ENCODE measurements around the gene PPFIA1. TPM values are rescaled to one million over a fixed set of nuclear protein-coding genes. Genes with fewer than 3 reads are reported as not detected.

Gene PPFIA1
- total RNA-seq, 6 experiments from 2014 or later, result 21.1 to 27.0 (median 22.7) TPM

DNA sequence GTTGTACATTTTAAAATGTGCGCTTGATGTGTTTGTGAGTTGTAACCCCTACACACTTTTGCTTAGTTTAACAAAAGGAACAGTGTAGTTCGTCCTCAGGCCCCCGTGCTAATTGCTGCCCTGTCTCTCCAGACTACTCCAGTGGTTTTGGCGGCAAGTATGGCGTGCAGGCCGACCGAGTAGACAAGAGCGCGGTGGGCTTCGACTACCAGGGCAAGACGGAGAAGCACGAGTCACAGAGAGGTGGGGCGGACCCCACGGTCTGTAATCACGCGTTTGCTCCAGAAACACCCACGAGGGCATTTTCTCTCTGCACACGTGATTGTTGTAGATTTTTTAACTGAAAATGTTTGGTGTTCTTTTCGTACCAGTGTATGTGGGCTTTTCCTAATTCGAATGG, 146.4 kb downstream of the PPFIA1 start:
- no peak overlapping the region for H3K4me3 ChIP-seq
- peaks cover 0 to 89% (median 20%) of the 10 kb centered on the region in 4 donors for H3K36me3 ChIP-seq
- intact Hi-C loops (cut with DNase I), result no loop called here
- no peaks in the 10 kb centered on the region for H3K4me1 ChIP-seq
- 95% methylated on average over 20 of the region's 20 CpGs for WGBS (ENCODE audit: insufficient coverage, low coverage, low lambda C conversion rate, missing lambda C conversion rate)
- H3K27ac ChIP-seq, result no peak overlapping the region
- ATAC-seq, result no peak
- TF ChIP-seq, protein P1, sequence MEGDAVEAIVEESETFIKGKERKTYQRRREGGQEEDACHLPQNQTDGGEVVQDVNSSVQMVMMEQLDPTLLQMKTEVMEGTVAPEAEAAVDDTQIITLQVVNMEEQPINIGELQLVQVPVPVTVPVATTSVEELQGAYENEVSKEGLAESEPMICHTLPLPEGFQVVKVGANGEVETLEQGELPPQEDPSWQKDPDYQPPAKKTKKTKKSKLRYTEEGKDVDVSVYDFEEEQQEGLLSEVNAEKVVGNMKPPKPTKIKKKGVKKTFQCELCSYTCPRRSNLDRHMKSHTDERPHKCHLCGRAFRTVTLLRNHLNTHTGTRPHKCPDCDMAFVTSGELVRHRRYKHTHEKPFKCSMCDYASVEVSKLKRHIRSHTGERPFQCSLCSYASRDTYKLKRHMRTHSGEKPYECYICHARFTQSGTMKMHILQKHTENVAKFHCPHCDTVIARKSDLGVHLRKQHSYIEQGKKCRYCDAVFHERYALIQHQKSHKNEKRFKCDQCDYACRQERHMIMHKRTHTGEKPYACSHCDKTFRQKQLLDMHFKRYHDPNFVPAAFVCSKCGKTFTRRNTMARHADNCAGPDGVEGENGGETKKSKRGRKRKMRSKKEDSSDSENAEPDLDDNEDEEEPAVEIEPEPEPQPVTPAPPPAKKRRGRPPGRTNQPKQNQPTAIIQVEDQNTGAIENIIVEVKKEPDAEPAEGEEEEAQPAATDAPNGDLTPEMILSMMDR (IDR thresholded peaks at IDR 0.05), result no peak
- TF ChIP-seq POLR2A (IDR thresholded peaks at IDR 0.05), result no peak
- H3K27me3 ChIP-seq, result no peaks in the 10 kb centered on the region
- no peaks in the 10 kb centered on the region for H3K9me3 ChIP-seq
- no peak for DNase-seq

DNA sequence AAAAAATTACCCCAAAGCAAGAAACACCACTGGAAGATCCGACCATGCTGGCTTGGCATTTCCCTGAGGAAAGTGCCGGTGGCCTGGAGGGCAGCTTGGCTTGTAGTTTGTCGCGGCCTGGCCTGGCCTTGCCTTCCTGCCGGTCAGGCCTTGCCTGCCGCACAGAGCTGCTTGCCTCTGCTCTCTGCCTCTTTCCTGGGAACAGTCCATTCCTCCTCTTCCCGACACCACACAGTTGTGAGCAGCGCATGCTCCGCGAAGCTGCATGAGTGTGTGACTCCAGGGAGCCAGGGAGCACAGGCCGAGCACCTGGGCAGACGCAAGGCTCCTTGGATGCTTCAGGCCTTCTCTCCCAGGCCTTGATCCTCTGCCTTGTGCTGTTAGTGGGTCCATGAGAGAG, 147.6 kb downstream of the PPFIA1 start:
- 93% methylated on average over 5 of the region's 12 CpGs for WGBS (ENCODE audit: insufficient coverage, low coverage, low lambda C conversion rate, missing lambda C conversion rate)
- intact Hi-C loops (cut with DNase I), result no loop called here

DNA sequence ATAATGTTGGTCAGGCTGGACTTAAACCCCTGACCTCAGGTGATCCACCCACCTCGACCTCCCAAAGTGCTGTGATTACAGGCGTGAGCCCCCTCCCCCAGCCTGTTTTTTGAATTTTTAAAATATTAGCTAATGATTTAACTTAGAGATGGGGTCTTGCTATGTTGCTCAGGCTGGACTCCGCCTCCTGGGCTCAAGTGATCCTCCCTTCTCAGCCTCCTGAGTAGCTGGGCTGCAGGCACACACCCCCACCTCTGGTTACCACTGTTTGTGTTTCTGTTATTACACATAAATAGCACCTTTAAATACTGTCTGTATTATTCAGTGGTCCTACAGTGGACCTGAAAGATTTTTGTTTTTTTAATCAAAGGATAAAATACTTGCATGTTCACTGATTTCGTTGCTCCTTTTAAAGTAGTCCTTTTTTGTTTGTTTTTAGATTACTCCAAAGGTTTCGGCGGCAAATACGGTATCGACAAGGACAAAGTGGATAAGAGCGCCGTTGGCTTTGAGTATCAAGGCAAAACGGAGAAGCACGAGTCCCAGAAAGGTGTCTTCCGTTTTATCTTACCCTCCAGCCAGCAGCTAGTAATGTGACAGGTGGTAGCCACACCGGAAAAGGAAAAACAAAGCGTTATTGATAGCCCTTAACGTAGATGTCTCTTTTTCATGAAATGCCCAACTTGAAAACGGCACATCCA, 149.0 kb downstream of the PPFIA1 start:
- H3K4me3 ChIP-seq, result no peak overlapping the region
- 88% methylated on average over 17 of the region's 17 CpGs for WGBS (ENCODE audit: insufficient coverage, low coverage, low lambda C conversion rate, missing lambda C conversion rate)
- no peak overlapping the region for H3K27ac ChIP-seq
- intact Hi-C loops (cut with DNase I), result no loop called here
- H3K27me3 ChIP-seq, result no peaks in the 10 kb centered on the region
- TF ChIP-seq POLR2A (IDR thresholded peaks at IDR 0.05), result no peak
- TF ChIP-seq, protein P1 (IDR thresholded peaks at IDR 0.05), result no peak
- no peak for ATAC-seq
- peaks cover 0 to 84% (median 18%) of the 10 kb centered on the region in 4 donors for H3K36me3 ChIP-seq
- no peak for DNase-seq
- no peaks in the 10 kb centered on the region for H3K4me1 ChIP-seq
- no peaks in the 10 kb centered on the region for H3K9me3 ChIP-seq

More for the DNA sequence above, 147.6 kb downstream of the PPFIA1 start:
- H3K27me3 ChIP-seq, result no peaks in the 10 kb centered on the region
- DNase-seq, result no peak
- no peak overlapping the region for H3K4me3 ChIP-seq
- no peaks in the 10 kb centered on the region for H3K9me3 ChIP-seq
- no peak overlapping the region for H3K27ac ChIP-seq
- H3K4me1 ChIP-seq, result no peaks in the 10 kb centered on the region
- H3K36me3 ChIP-seq, result peaks cover 0 to 90% (median 20%) of the 10 kb centered on the region in 4 donors
- ATAC-seq, result no peak
- TF ChIP-seq POLR2A (IDR thresholded peaks at IDR 0.05), result no peak
- TF ChIP-seq, protein P1 (IDR thresholded peaks at IDR 0.05), result no peak

DNA sequence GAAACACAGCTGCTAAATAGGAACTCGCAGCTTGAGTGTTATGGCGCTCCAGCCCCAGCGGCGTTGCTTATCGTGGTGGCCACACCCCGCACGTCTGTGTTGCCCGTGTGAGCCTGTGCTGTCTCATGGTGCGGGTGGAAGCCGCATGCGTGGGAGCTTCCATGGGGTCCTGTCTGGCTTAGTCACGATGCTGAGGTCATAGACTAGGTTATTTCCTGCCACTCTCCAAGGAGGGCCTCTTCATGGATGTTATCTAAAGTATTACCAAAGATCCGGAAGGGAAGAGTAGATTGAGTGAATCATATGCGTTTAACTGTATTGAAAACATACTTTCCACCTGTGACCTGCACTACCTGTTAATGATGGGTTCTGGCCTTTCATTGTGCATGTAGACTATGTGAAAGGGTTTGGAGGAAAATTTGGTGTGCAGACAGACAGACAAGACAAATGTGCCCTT, 149.5 kb downstream of the PPFIA1 start:
- no peak for TF ChIP-seq POLR2A (IDR thresholded peaks at IDR 0.05)
- TF ChIP-seq, protein P1 (IDR thresholded peaks at IDR 0.05), result no peak
- peaks cover 0 to 78% (median 18%) of the 10 kb centered on the region in 4 donors for H3K36me3 ChIP-seq
- no peak for DNase-seq
- ATAC-seq, result peak in 1 of 4 donors; percentile 14
- WGBS (ENCODE audit: insufficient coverage, low coverage, low lambda C conversion rate, missing lambda C conversion rate), result 72% methylated on average over 3 of the region's 14 CpGs
- no peak overlapping the region for H3K27ac ChIP-seq
- no peaks in the 10 kb centered on the region for H3K27me3 ChIP-seq
- no peak overlapping the region for H3K4me3 ChIP-seq
- H3K9me3 ChIP-seq, result no peaks in the 10 kb centered on the region
- H3K4me1 ChIP-seq, result no peaks in the 10 kb centered on the region
- intact Hi-C loops (cut with DNase I), result no loop called here

Measured in right lobe of liver (tissue), 6 donors.